ENCODE data around the gene GOLGA6B. TPM values are rescaled to one million over a fixed set of nuclear protein-coding genes. Genes with fewer than 3 reads are reported as not detected.
"Not testable (repeated sequence)": the region's sequence is repeated elsewhere in the genome, so short reads cannot be mapped to it uniquely, and the experiment has no call there.

GOLGA6B gene
- total and polyA plus RNA-seq, 7 donors, result not detected

DNA sequence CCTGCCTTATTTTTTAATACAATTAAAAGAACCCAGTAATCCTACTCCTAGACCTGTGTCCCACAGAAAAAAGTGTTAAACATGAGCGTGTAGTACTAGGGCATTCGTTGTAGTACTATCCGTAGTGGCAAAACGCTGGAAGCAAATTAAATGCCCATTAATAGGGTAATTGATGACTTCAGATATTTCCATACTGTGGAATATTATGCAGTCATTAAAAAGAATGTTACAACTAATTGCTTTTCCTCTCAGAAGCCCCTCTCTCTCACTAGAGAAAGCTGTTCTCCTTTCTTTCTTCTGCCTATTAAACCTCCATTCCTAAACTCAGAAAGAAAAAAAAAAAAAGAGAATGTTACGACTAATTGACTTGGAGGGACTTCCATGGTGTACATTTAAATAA, 34.2 kb downstream of the GOLGA6B start:
- Histone ChIP-seq H3K27me3 (no peaks in the 10 kb centered on the region), H3K9me3 (no peaks in the 10 kb centered on the region), H3K27ac (no peak overlapping the region), H3K4me3 (no peak overlapping the region), H3K36me3 (no peaks in the 10 kb centered on the region), H3K4me1 (peaks cover 0 to 15% (median 8%) of the 10 kb centered on the region in 4 donors)
- WGBS, 2 donors, result 98% methylated on average over 5 of the region's 5 CpGs
- TF ChIP-seq CTCF (IDR thresholded peaks at IDR 0.05) (no peak), EP300 (IDR thresholded peaks at IDR 0.05) (no peak), POLR2A (IDR thresholded peaks at IDR 0.05) (no peak), POLR2AphosphoS5 (IDR thresholded peaks at IDR 0.05) (no peak)
- intact Hi-C loops (cut with DNase I), result loop anchor here (10.0 kb wide), 3 partner anchors 94 to 366 kb away; partner anchors contain the start of genes HEXA and NEO1
- no peak for DNase-seq

GRCh38 chr15:72690938-72691337, 36.4 kb downstream of the GOLGA6B start:
- Histone ChIP-seq H3K4me3 (no peak overlapping the region), H3K27me3 (no peaks in the 10 kb centered on the region), H3K9me3 (no peaks in the 10 kb centered on the region), H3K36me3 (no peaks in the 10 kb centered on the region), H3K4me1 (peaks cover 0 to 8% (median 3%) of the 10 kb centered on the region in 4 donors), H3K27ac (no peak overlapping the region)
- WGBS, 2 donors, result 84 to 89% methylated on average over 5 of the region's 5 CpGs
- intact Hi-C loops (cut with DNase I), result no loop called here
- DNase-seq, result no peak
- TF ChIP-seq POLR2A (IDR thresholded peaks at IDR 0.05) (no peak), EP300 (IDR thresholded peaks at IDR 0.05) (no peak), POLR2AphosphoS5 (IDR thresholded peaks at IDR 0.05) (no peak), CTCF (IDR thresholded peaks at IDR 0.05) (no peak)

DNA sequence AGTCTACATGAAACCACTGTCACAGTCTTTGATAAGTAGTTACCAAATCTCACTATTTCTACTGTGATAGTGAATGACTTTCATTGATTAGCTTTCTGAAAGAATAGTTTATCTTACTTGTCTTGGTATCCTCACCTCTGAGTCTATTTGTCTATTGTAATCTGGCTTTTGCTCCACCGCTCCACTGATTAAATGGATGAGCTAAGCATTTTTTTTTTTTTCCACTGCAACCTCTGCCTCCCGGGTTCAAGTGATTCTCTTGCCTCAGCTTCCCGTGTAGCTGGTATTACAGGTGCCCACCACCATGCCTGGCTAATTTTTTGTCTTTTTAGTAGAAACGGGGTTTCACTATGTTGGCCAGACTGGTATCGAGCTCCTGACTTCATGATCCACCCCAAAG, 44.4 kb downstream of the GOLGA6B start:
- H3K4me3 ChIP-seq, result no peak overlapping the region
- H3K27me3 ChIP-seq, result no peaks in the 10 kb centered on the region
- no peaks in the 10 kb centered on the region for H3K9me3 ChIP-seq
- no peak for DNase-seq
- no peaks in the 10 kb centered on the region for H3K4me1 ChIP-seq
- H3K36me3 ChIP-seq, result no peaks in the 10 kb centered on the region
- TF ChIP-seq POLR2A (IDR thresholded peaks at IDR 0.05) (no peak), POLR2AphosphoS5 (IDR thresholded peaks at IDR 0.05) (no peak), EP300 (IDR thresholded peaks at IDR 0.05) (no peak), CTCF (IDR thresholded peaks at IDR 0.05) (no peak)
- intact Hi-C loops (cut with DNase I), result no loop called here
- 95% methylated on average over 5 of the region's 5 CpGs for WGBS, 2 donors
- no peak overlapping the region for H3K27ac ChIP-seq

- H3K4me3 ChIP-seq, result no peak overlapping the region
- no peaks in the 10 kb centered on the region for H3K4me1 ChIP-seq
- H3K9me3 ChIP-seq, result no peaks in the 10 kb centered on the region
- no peaks in the 10 kb centered on the region for H3K27me3 ChIP-seq
- WGBS, 2 donors, result 94% methylated on average over 9 of the region's 9 CpGs
- no peak for DNase-seq
- intact Hi-C loops (cut with DNase I), result no loop called here
- TF ChIP-seq CTCF (IDR thresholded peaks at IDR 0.05), result no peak
- no peak overlapping the region for H3K27ac ChIP-seq
- H3K36me3 ChIP-seq, result no peaks in the 10 kb centered on the region
Observed at GRCh38 chr15:72700076-72700475, 45.6 kb downstream of the GOLGA6B start.

DNA sequence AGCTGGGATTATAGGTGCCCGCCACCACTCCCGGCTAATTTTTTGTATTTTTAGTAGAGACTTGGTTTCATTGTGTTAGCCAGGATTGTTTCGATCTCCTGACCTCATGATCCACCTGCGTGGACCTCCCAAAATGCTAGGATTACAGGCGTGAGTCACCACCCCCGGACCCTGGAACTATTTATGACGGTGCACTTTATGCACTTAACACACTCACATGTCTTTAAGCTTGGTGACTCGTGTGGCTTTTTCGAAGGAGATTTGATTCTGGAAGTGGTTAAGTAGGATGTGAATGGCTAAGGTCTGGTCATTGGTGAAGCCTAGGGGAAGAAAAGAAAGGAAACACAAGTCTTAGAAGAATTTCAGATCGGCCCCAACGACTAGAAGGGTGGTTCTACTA, 51.8 kb downstream of the GOLGA6B start:
- H3K36me3 ChIP-seq, result peaks cover 0 to 1% (median under 1%) of the 10 kb centered on the region in 4 donors
- no peaks in the 10 kb centered on the region for H3K4me1 ChIP-seq
- H3K9me3 ChIP-seq, result no peaks in the 10 kb centered on the region
- TF ChIP-seq CTCF (IDR thresholded peaks at IDR 0.05) (no peak), POLR2AphosphoS5 (IDR thresholded peaks at IDR 0.05) (no peak), EP300 (IDR thresholded peaks at IDR 0.05) (no peak), POLR2A (IDR thresholded peaks at IDR 0.05) (no peak)
- no peak overlapping the region for H3K27ac ChIP-seq
- no peak overlapping the region for H3K4me3 ChIP-seq
- H3K27me3 ChIP-seq, result no peaks in the 10 kb centered on the region
- WGBS, 2 donors, result 90 to 92% methylated on average over 11 of the region's 11 CpGs
- intact Hi-C loops (cut with DNase I), result no loop called here
- no peak for DNase-seq

DNA sequence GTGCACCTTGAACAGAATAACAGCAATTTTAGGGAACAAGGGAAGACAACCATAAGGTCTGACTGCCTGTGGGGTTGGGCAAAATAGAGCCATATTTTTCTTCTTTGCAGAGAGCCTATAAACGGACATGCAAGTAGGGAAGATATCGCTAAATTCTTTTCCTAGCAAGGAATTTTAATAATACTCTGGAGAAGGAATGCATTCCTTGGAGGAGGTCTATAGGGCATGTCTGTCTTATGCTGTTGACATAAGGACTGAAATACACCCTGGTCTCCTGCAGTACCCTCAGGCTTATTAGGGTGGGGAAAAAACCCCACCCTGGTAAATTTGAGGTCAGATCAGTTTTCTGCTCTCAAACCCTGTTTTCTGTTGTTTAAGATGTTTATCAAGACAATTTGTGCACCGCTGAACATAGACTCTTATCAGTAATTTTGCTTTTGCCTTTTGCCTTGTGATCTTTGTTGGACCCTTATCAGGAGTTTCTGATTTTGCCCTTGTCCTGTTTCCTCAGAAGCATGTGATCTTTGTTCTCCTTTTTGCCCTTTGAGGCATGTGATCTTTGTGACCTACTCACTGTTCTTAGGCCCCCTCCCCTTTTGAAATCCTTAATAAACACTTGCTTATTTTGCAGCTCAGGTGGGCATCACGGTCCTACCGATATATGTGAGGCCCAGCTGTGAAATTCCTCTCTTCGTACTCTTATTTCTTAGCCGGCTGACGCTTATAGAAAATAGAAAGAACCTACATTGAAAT, 54.2 kb downstream of the GOLGA6B start:
- intact Hi-C loops (cut with DNase I); H3K9me3 ChIP-seq; H3K4me3 ChIP-seq; H3K27me3 ChIP-seq; H3K4me1 ChIP-seq; DNase-seq; H3K27ac ChIP-seq: not testable (repeated sequence)
- WGBS, 2 donors, result 91 to 94% methylated on average over 8 of the region's 8 CpGs
- peaks cover 0 to 26% (median 12%) of the 10 kb centered on the region in 4 donors for H3K36me3 ChIP-seq

All from sigmoid colon (tissue), 7 donors.